Neural progenitor cell (in vitro differentiated cells): ENCODE data around the gene CACNB1. TPM values are rescaled to one million over a fixed set of nuclear protein-coding genes. Genes with fewer than 3 reads are reported as not detected.
A peak's percentile ranks its signal among the peaks of the same experiment; 100 is the strongest.

ENCODE experiments used
- DNase-seq: peaks from one replicate; pipeline ENCODE4 v3.0.0-alpha.2; 2016; ENCODE audit warnings: low spot score
- H2AFZ ChIP-seq: fragments of 200-600 bp; sonication (generic); replicated peaks from 2 replicates; pipeline ENCODE4 v1.6.1; 2016; ENCODE audit warnings: antibody characterized with exemption
- H3F3A ChIP-seq: fragments of 200-600 bp; sonication (generic); 2 replicates; pipeline ENCODE4 v1.6.1; 2016; ENCODE audit warnings: antibody characterized with exemption, low read depth
- H3K27ac ChIP-seq: fragments of 200-600 bp; sonication (generic); 2 replicates; pipeline ENCODE4 v1.5.1; 2016; ENCODE audit warnings: mild to moderate bottlenecking
- H3K27me3 ChIP-seq: fragments of 200-600 bp; sonication (generic); 2 replicates; pipeline ENCODE4 v1.6.1; 2016; ENCODE audit warnings: mild to moderate bottlenecking, moderate library complexity
- H3K36me3 ChIP-seq: fragments of 200-600 bp; sonication (generic); 2 replicates; pipeline ENCODE4 v1.5.1; 2016
- H3K4me1 ChIP-seq: fragments of 200-600 bp; sonication (generic); 2 replicates; pipeline ENCODE4 v1.6.1; 2016; ENCODE audit warnings: mixed run types
- H3K4me2 ChIP-seq: fragments of 200-600 bp; sonication (generic); 2 replicates; pipeline ENCODE4 v1.6.1; 2016
- H3K4me3 ChIP-seq: fragments of 200-600 bp; sonication (generic); 2 replicates; pipeline ENCODE4 v1.5.1; 2016
- H3K79me2 ChIP-seq: fragments of 200-600 bp; sonication (generic); 2 replicates; pipeline ENCODE4 v1.6.1; 2016; ENCODE audit warnings: low read depth
- H3K9ac ChIP-seq: fragments of 200-600 bp; sonication (generic); 2 replicates; pipeline ENCODE4 v1.6.1; 2016
- H3K9me3 ChIP-seq: fragments of 200-600 bp; sonication (generic); 2 replicates; pipeline ENCODE4 v1.5.1; 2016; ENCODE audit warnings: low read depth
- H4K20me1 ChIP-seq: fragments of 200-600 bp; sonication (generic); 2 replicates; pipeline ENCODE4 v1.6.1; 2016; ENCODE audit warnings: low read depth
- H3K27ac Mint-ChIP-seq: 3 replicates; pipeline ENCODE4 v1.8.0; 2021; ENCODE audit warnings: mixed read lengths
- H3K27me3 Mint-ChIP-seq: 2 replicates; pipeline ENCODE4 v1.8.0; 2022; ENCODE audit warnings: low read depth, mild to moderate bottlenecking, inconsistent platforms, moderate library complexity, mixed read lengths; ENCODE audit not compliant: insufficient read depth
- H3K36me3 Mint-ChIP-seq: 3 replicates; pipeline ENCODE4 v1.8.0; 2021; ENCODE audit warnings: mixed read lengths
- H3K4me1 Mint-ChIP-seq: 3 replicates; pipeline ENCODE4 v1.8.0; 2021; ENCODE audit warnings: mixed read lengths
- H3K4me3 Mint-ChIP-seq: 3 replicates; pipeline ENCODE4 v1.8.0; 2021; ENCODE audit warnings: mild to moderate bottlenecking, moderate library complexity, mixed read lengths
- H3K9me3 Mint-ChIP-seq: 3 replicates; pipeline ENCODE4 v1.8.0; 2020; ENCODE audit warnings: mixed read lengths
- CTCF ChIP-seq: fragments of 200-600 bp; sonication (generic); IDR thresholded peaks from 2 replicates; pipeline ENCODE4 v1.5.1; 2017; ENCODE audit warnings: antibody characterized with exemption, mild to moderate bottlenecking
- EZH2 ChIP-seq: fragments of 200-600 bp; sonication (generic); IDR thresholded peaks from 2 replicates; pipeline ENCODE4 v1.6.1; 2017; ENCODE audit warnings: antibody characterized with exemption, mild to moderate bottlenecking, moderate library complexity
- EZH2phosphoT487 ChIP-seq: fragments of 200-600 bp; sonication (generic); IDR thresholded peaks from 2 replicates; pipeline ENCODE4 v1.6.1; 2017; ENCODE audit warnings: antibody characterized with exemption
- total RNA-seq: library from RNA; depleted of rRNA; stranded (reverse); fragments of >200 nt; gene quantifications from 2 replicates; pipeline ENCODE4 v1.2.3, GENCODE V29; 2015; ENCODE audit warnings: low replicate concordance

The CACNB1 gene
- total RNA-seq, 1 donor from 2014 or later: 6.3 TPM

- H3K4me1 Mint-ChIP-seq: peaks cover 6% of the 10 kb centered on the region
- no peaks in the 10 kb centered on the region for H3K36me3 Mint-ChIP-seq
- peak; percentile 93 for DNase-seq
- Histone ChIP-seq H3K4me1 (no peaks in the 10 kb centered on the region), H3K79me2 (no peaks in the 10 kb centered on the region), H2AFZ (peak overlapping the region; percentile 90), H4K20me1 (no peaks in the 10 kb centered on the region), H3K9ac (no peak overlapping the region), H3K36me3 (no peaks in the 10 kb centered on the region), H3K4me2 (peak overlapping the region; percentile 91), H3F3A (peaks cover 36% of the 10 kb centered on the region), H3K4me3 (peak overlapping the region; percentile 61), H3K27ac (no peak overlapping the region), H3K9me3 (no peaks in the 10 kb centered on the region), H3K27me3 (peaks cover 42% of the 10 kb centered on the region)
- peak overlapping the region; percentile 53 for H3K27ac Mint-ChIP-seq
- H3K27me3 Mint-ChIP-seq: peaks cover 29% of the 10 kb centered on the region
- peak overlapping the region; percentile 88 for H3K4me3 Mint-ChIP-seq
- H3K9me3 Mint-ChIP-seq: peaks cover 3% of the 10 kb centered on the region
- TF ChIP-seq EZH2 (no peak), CTCF (peak; percentile 82), EZH2phosphoT487 (no peak)
These were observed 32.8 kb downstream of the CACNB1 start for GRCh38 chr17:39164675-39165143.

- Mint-ChIP-seq H3K27ac (no peak overlapping the region), H3K9me3 (no peaks in the 10 kb centered on the region), H3K4me1 (no peaks in the 10 kb centered on the region), H3K4me3 (no peak overlapping the region), H3K36me3 (no peaks in the 10 kb centered on the region), H3K27me3 (peaks cover 27% of the 10 kb centered on the region)
- H3K9ac ChIP-seq: no peak overlapping the region
- peaks cover 33% of the 10 kb centered on the region for H3K27me3 ChIP-seq
- DNase-seq: no peak
- no peak overlapping the region for H3K27ac ChIP-seq
- no peaks in the 10 kb centered on the region for H3K79me2 ChIP-seq
- H3F3A ChIP-seq: peaks cover 28% of the 10 kb centered on the region
- H4K20me1 ChIP-seq: no peaks in the 10 kb centered on the region
- no peaks in the 10 kb centered on the region for H3K4me1 ChIP-seq
- TF ChIP-seq EZH2phosphoT487 (no peak), CTCF (no peak), EZH2 (no peak)
- H3K9me3 ChIP-seq: no peaks in the 10 kb centered on the region
- no peak overlapping the region for H2AFZ ChIP-seq
- no peaks in the 10 kb centered on the region for H3K36me3 ChIP-seq
- no peak overlapping the region for H3K4me3 ChIP-seq
- H3K4me2 ChIP-seq: no peak overlapping the region
These were observed 35.5 kb downstream of the CACNB1 start for GRCh38 chr17:39161962-39162361.

- no peaks in the 10 kb centered on the region for H3K36me3 ChIP-seq
- DNase-seq: no peak
- H3K9me3 Mint-ChIP-seq: peaks cover 10% of the 10 kb centered on the region
- H3K27ac Mint-ChIP-seq: no peak overlapping the region
- no peaks in the 10 kb centered on the region for H3F3A ChIP-seq
- H3K4me3 ChIP-seq: no peak overlapping the region
- H3K9ac ChIP-seq: no peak overlapping the region
- peaks cover 26% of the 10 kb centered on the region for H3K27me3 Mint-ChIP-seq
- H3K79me2 ChIP-seq: no peaks in the 10 kb centered on the region
- H3K36me3 Mint-ChIP-seq: peaks cover 5% of the 10 kb centered on the region
- H3K27ac ChIP-seq: no peak overlapping the region
- no peaks in the 10 kb centered on the region for H3K9me3 ChIP-seq
- peak overlapping the region; percentile 17 for H3K4me3 Mint-ChIP-seq
- no peaks in the 10 kb centered on the region for H4K20me1 ChIP-seq
- H3K4me2 ChIP-seq: no peak overlapping the region
- H3K27me3 ChIP-seq: no peaks in the 10 kb centered on the region
- no peaks in the 10 kb centered on the region for H3K4me1 ChIP-seq
- peaks cover 6% of the 10 kb centered on the region for H3K4me1 Mint-ChIP-seq
- no peak for TF ChIP-seq EZH2
- TF ChIP-seq EZH2phosphoT487: no peak
- no peak for TF ChIP-seq CTCF
- H2AFZ ChIP-seq: no peak overlapping the region
These were observed 38.8 kb downstream of the CACNB1 start for GRCh38 chr17:39158623-39159022.
